Activated CD8-positive, alpha-beta memory T cell treated with anti-CD3 and anti-CD28 coated beads, Interleukin-2, amount 10 ng/mL, durations not matched to agents 7 days and 5 days (primary cell): ENCODE results near the gene ZNF224. TPM values are rescaled to one million over a fixed set of nuclear protein-coding genes. Genes with fewer than 3 reads are reported as not detected.

Source experiments
- ATAC-seq: fragments of 150-1000 bp; cut with Tn5 transposase; one replicate; pipeline ENCODE4 v1.10.0; 2021; ENCODE audit warnings: moderate library complexity
- CTCF ChIA-PET: fragments of 350-600 bp; sonication (Branson Sonifier 250); formaldehyde crosslinking; loops from one replicate; lab custom pipeline; 2021; ENCODE audit warnings: antibody characterized with exemption; lab: Charles Lee
- DNase-seq: peaks from one replicate; pipeline ENCODE4 v3.0.0-alpha.2; 2020
- H3K27ac Mint-ChIP-seq: one replicate; pipeline ENCODE4 v1.8.0; 2021; ENCODE audit warnings: mild to moderate bottlenecking, mixed read lengths
- H3K27me3 Mint-ChIP-seq: one replicate; pipeline ENCODE4 v1.8.0; 2021; ENCODE audit warnings: mixed read lengths
- H3K36me3 Mint-ChIP-seq: one replicate; pipeline ENCODE4 v1.8.0; 2021; ENCODE audit warnings: mild to moderate bottlenecking, mixed read lengths
- H3K4me1 Mint-ChIP-seq: one replicate; pipeline ENCODE4 v1.8.0; 2021; ENCODE audit warnings: mixed read lengths
- H3K4me3 Mint-ChIP-seq: one replicate; pipeline ENCODE4 v1.8.0; 2021; ENCODE audit warnings: mild to moderate bottlenecking, moderate library complexity, mixed read lengths
- H3K9me3 Mint-ChIP-seq: one replicate; pipeline ENCODE4 v1.8.0; 2022; ENCODE audit warnings: low read depth, mixed read lengths
- total RNA-seq, 2 experiments: library from RNA; stranded (reverse); gene quantifications; one replicate each; pipeline ENCODE4 v1.2.3, GENCODE V29; 2021

The ZNF224 gene
- total RNA-seq: 10 to 100 TPM; 28.7 to 32.6 TPM

DNA sequence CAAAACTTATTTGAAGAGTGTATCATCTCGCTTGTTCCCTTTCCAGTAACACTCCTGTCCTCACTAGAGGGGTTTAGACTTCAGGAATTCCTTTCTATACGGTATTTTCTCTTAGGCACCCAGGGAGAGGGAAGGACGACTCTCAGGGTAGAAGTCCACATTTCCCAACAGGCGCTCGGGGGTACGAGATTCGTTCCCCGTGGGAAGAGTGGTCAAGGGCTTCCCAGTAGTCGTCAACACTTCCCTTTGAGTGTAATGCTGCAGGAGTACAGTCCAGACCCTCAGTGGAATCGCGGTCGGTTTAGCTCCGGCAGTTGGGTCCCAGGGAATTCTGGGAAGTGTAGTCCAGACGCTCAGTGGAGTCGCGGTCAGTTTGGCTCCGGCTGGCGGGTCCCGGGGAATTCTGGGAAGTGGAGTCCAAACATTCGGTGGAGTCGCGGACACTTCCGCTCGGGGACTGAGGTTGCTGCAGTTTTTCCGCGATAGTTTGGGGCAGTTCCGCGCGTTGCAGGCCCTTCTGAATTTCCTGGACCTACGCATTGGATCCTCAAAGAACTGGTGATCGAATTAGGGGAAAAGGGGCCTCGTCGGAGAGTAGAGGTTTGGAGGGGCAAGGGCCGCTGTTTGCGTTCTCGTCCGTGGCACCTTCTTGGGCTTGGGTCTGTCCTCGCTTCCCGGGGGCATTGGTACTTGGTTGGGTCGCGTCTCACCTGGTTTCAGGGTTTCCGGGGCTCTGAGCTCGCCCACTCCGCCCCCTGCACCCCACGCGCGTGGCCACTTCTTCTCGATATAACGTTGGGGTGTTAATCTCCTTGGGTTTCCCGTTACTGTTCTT lies at the start of gene ZNF224:
Gene ZNF224, plus strand, starts transcription at position 431 of the 835 bp plus-strand sequence. CDS start 3,513 bp downstream, outside the sequence.
- H3K4me3 Mint-ChIP-seq: peak within 1 kb of the TSS; percentile 94
- H3K36me3 Mint-ChIP-seq: peaks cover 31% of the 10 kb centered on the region
- CTCF ChIA-PET: interaction anchor here (0.5 to 2.2 kb wide), 8 partner anchors 20 to 334 kb away, joined by 3 to 6 read pairs (median 3); partner anchors contain the start of genes ZNF221, ZNF284 and ZNF45
- H3K27me3 Mint-ChIP-seq: no peaks in the 10 kb centered on the region
- H3K4me1 Mint-ChIP-seq: peaks cover 12% of the 10 kb centered on the region
- peaks cover 7% of the 10 kb centered on the region for H3K9me3 Mint-ChIP-seq
- peak; percentile 84 for ATAC-seq
- peak; percentile 93 for DNase-seq
- H3K27ac Mint-ChIP-seq: peak within 1 kb of the TSS; percentile 90

DNA sequence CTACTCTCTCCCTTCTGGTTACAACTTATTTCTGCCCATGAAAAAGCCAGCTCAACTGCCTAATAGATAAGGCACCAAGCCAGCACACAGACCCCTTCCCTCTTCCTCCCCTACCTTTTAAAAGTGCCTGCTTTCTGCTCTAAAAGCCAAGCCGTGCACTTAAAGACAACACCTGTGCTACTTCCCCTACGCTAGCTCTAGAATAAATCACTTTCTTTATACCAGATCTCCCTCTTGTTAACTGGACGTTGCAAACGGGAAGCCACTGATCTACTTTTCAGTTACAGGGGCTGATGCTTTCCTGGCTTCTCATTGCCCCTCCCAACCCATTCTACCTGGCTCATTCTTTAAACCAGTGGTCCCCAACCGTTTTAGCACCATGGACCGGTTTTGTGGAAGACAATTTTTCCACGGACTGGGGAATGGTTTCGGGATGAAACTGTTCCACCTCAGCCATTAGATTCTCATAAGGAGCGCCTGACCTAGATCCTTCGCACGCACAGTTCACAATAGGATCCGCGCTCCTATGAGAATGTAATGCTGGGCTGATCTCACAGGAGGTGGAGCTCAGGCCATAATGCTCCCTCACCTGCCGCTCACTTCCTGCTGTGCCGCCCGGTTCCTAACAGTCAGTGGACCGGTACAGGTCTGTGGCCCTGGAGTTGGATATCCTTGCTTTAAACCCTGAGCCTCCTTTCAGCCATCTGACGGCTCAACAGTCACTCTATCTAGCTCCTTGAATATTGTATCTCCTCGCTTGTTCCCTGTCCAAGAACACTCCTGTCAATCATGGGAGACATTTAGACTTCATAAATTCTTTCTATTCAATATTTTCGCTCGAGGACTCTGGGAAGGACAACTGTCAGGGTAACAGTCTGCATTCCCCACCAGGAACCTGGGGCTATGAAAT lies 43.2 kb upstream of the ZNF224 start:
- peaks cover 18% of the 10 kb centered on the region for H3K36me3 Mint-ChIP-seq
- CTCF ChIA-PET: no interaction called here
- peaks cover 5% of the 10 kb centered on the region for H3K27me3 Mint-ChIP-seq
- H3K9me3 Mint-ChIP-seq: peaks cover 30% of the 10 kb centered on the region
- H3K4me3 Mint-ChIP-seq: peak overlapping the region; percentile 58
- ATAC-seq: peak; percentile 12
- H3K4me1 Mint-ChIP-seq: peaks cover 13% of the 10 kb centered on the region
- DNase-seq: no peak
- H3K27ac Mint-ChIP-seq: no peak overlapping the region

DNA sequence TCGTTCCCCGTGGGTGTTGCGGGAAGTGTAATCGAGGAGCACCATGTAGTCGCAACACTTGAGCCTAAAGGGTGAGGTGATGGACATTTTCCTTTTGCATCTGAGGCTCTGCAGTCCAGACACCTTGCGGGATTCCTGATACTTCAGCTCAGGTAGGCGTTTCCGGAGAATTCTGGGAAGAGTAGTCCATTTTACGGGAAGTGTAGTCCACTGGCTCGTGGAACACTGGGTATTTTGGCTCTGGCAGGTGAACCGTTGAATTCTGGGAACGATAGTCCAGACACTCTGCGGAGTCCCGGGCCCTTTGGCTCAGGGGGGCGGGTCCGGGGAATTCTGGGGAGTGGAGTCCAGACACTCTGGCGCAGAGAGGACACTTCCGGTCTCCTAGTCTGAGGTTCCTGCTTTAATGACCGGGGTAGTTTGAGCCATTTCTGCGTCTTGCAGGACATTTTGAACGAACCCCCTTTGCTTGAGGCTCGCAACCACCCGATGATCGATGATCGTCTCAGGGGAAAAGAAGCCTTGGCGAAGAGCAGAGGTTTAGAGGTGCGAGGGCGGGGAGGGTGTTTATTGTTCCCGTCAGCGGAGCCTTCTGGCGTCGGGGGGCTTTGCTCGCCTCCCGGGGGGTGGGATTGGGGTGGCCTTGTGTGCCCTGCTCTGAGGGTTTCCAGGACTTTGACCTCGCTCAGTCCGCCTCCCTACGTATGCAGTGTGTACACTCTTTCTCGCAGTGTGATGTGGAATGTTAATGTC lies 42.3 kb upstream of the ZNF224 start, which contains the start of gene ZNF223:
Gene ZNF223, plus strand, starts transcription at position 387 of the 753 bp plus-strand sequence. CDS start 3,141 bp downstream, outside the sequence.
- Mint-ChIP-seq H3K4me3 (peak within 1 kb of the TSS; percentile 58), H3K4me1 (peaks cover 13% of the 10 kb centered on the region), H3K9me3 (peaks cover 28% of the 10 kb centered on the region), H3K27ac (no peak within 1 kb of the TSS), H3K36me3 (peaks cover 19% of the 10 kb centered on the region), H3K27me3 (peaks cover 5% of the 10 kb centered on the region)
- CTCF ChIA-PET: no interaction called here
- DNase-seq (no peak), ATAC-seq (peak; percentile 20)

DNA sequence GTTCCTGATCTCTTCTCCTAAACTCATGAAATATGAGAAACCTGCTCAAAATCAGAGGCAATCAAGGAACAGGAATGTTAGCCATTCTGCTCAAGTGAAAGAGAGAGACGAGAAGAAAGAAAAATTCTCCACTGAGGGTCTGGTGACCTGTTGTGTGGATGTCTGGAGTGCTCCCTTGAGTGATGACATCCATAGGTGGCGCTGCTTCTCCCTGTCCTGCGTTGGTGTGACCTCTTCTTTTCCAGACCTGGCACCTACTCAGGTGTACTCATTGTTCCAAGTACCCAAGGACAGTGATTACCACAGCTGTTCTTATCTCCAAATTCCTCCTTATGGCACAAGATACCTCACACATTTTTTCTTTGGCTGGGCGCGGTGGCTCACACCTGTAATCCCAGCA lies 38.3 kb upstream of the ZNF224 start:
- Mint-ChIP-seq H3K27ac (no peak overlapping the region), H3K36me3 (peaks cover 18% of the 10 kb centered on the region), H3K9me3 (peaks cover 26% of the 10 kb centered on the region), H3K4me3 (no peak overlapping the region), H3K27me3 (peaks cover under 1% of the 10 kb centered on the region), H3K4me1 (peaks cover 12% of the 10 kb centered on the region)
- CTCF ChIA-PET: no interaction called here
- no peak for ATAC-seq
- no peak for DNase-seq

DNA sequence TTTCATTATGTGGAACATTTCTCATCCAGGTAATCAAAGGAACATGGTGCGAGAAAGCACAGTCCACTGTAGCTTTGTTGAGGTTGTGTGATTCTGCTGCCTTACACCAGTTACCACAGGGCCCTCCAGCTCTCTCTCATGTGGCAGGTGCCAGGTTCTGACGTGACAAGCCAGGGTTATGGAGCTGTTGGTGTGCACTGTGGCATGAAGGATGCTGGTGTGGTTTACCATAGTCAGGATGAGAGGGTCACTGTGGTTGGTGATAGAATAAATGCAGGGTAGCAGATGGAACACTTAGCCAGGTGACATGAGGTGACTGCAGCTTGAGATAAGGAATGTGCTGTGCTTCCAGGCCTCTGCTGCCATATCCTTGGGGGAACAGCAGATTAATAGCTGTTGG lies 34.9 kb upstream of the ZNF224 start:
- Mint-ChIP-seq H3K4me1 (no peaks in the 10 kb centered on the region), H3K36me3 (peaks cover 10% of the 10 kb centered on the region), H3K4me3 (no peak overlapping the region), H3K9me3 (peaks cover 20% of the 10 kb centered on the region), H3K27ac (no peak overlapping the region), H3K27me3 (no peaks in the 10 kb centered on the region)
- DNase-seq (no peak), ATAC-seq (no peak)
- CTCF ChIA-PET: no interaction called here

DNA sequence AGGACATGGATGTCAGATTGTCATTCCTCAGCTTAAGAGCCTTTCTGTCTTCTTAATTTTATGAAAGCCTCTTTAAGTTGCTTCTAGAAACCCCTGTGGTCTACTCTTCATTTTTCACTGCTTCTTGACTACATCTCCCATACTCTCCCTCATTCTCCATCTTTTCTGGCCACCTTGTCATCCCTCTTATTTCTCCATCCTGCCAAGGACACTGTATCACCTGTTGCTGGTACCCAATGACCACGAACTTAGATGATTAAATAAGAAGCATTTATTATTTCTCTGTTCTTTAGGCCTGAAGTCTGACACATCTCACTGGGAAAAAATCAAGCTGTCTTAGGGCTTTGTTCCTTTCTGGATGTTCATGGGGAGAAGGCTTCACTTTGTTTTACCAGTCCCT lies 33.1 kb upstream of the ZNF224 start:
- Mint-ChIP-seq H3K36me3 (peaks cover 7% of the 10 kb centered on the region), H3K4me3 (no peak overlapping the region), H3K27ac (no peak overlapping the region), H3K27me3 (no peaks in the 10 kb centered on the region), H3K9me3 (peaks cover 16% of the 10 kb centered on the region), H3K4me1 (no peaks in the 10 kb centered on the region)
- DNase-seq: no peak
- CTCF ChIA-PET: no interaction called here
- ATAC-seq: no peak

DNA sequence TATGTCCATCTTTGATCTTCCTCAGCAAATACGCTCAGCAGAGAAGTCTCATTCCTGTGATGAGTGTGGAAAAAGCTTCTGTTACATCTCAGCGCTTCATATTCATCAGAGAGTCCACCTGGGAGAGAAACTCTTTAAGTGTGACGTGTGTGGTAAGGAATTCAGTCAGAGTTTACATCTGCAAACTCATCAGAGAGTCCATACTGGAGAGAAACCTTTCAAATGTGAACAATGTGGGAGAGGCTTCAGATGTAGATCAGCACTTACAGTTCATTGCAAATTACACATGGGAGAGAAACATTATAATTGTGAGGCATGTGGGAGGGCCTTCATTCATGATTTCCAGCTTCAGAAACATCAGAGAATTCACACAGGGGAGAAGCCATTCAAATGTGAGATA lies 27.9 kb upstream of the ZNF224 start:
- Mint-ChIP-seq H3K27me3 (no peaks in the 10 kb centered on the region), H3K4me1 (peaks cover 4% of the 10 kb centered on the region), H3K36me3 (peaks cover 19% of the 10 kb centered on the region), H3K4me3 (no peak overlapping the region), H3K27ac (no peak overlapping the region), H3K9me3 (peaks cover 27% of the 10 kb centered on the region)
- ATAC-seq (no peak), DNase-seq (no peak)
- CTCF ChIA-PET: interaction anchor here (0.9 kb wide), 1 partner anchor 118 kb away, joined by 3 read pairs; no protein-coding TSS in a partner anchor

DNA sequence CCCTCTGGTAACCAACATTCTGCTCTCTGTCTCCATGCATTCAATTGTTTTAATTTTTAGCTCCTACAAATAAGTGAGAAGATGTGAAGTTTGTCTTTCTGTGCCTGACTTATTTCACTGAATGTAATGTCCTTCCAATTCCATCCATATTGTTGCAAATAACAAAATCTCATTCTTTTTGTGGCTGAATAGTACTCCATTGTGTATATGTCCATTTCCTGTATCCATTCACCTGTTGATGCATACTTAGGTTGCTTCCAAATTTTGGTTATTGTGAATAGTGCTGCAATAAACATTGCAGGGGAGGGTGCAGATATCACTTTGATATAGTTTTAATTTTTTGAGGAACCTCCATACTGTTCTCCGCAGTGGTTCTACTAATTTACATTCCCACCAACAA lies 24.7 kb upstream of the ZNF224 start:
- ATAC-seq (no peak), DNase-seq (no peak)
- Mint-ChIP-seq H3K4me3 (no peak overlapping the region), H3K9me3 (peaks cover 26% of the 10 kb centered on the region), H3K27me3 (no peaks in the 10 kb centered on the region), H3K36me3 (peaks cover 26% of the 10 kb centered on the region), H3K4me1 (peaks cover 24% of the 10 kb centered on the region), H3K27ac (no peak overlapping the region)
- CTCF ChIA-PET: no interaction called here

DNA sequence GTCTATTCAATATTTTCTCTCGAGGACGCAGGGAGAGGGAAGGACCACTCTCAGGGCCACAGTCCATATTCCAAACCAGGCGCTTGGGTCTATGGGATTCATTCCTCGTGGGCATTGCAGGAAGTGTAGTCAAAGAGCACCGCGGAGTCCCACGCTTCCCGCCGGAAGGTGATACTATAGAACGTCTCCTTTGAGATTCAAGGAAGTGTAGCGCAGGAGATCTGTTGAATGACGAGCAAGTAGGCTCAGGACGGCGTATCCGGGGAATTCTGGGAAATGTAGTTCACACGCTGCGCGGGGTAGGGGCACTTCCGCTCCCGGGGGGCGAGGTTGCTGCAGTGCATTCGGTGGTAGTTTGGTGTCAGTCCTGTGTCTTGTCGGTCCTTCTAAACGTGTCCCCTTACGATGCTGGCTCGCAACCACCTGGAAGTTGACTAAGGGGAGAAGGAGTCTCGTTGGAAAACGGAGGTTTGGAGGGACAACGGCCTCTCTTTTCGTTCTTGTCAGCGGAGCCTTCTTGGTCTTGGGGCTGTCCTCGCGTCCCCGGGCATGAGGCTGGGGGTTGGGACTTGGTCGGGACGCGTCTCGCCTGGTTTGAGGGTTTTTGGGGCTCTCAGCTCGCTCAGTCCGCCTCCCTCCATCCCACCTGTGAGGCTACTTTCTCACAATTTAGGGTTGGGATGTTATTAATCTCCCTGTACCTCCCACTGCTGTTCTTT lies 22.2 kb upstream of the ZNF224 start, which contains the start of gene ZNF284:
Gene ZNF284, plus strand, starts transcription at position 336 of the 719 bp plus-strand sequence. CDS start 4,231 bp downstream, outside the sequence.
- Mint-ChIP-seq H3K27ac (peak within 1 kb of the TSS; percentile 74), H3K9me3 (peaks cover 16% of the 10 kb centered on the region), H3K27me3 (no peaks in the 10 kb centered on the region), H3K36me3 (peaks cover 26% of the 10 kb centered on the region), H3K4me1 (peaks cover 24% of the 10 kb centered on the region), H3K4me3 (peak within 1 kb of the TSS; percentile 87)
- ATAC-seq (peak; percentile 99), DNase-seq (peak; percentile 87)
- CTCF ChIA-PET: interaction anchor here (0.9 to 1.6 kb wide), 3 partner anchors 14 to 144 kb away, joined by 3 to 4 read pairs (median 3); partner anchors contain the start of gene ZNF224

DNA sequence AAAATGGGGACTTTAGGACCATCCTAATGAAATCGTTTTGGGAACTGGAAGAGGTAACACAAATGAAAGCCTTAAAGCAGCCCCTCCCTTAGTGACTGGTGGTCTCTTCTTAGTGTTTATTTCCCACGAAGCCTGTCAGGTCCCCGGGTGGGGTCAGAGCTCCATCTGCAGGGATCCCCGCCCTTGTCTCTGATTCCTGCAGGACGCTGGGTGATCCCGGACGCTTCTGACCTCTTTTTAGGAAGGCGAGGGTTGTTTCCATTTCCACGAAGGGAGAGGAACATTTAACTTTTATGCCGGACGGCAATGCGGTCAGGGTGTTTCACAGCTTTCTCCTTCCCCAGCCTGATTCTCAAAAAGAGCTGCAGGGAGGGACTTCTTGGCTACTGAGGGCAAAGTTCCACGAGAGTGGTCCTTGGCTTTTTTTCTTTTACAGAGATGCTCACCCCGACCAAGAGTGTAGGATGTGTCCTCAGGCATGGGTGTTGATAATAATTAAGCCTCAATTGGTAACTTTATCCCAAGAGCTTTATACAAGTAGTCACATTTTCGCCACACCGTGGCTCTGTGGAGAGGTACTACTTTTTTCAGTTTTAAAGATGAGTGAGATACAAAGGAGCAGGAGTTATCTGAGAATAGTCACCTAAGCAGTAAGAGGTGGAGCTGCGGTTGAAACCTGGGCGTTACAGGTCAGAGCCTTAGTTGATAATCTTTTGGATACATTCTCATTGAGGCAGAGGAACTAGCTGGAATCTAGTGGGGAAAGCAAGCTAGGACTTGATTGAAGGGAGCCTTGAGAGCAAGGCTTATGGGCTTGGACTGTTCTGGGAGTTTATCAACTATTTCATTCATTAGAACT lies 21.4 kb upstream of the ZNF224 start:
- Mint-ChIP-seq H3K9me3 (peaks cover 15% of the 10 kb centered on the region), H3K27ac (peak overlapping the region; percentile 74), H3K27me3 (no peaks in the 10 kb centered on the region), H3K36me3 (peaks cover 32% of the 10 kb centered on the region), H3K4me3 (peak overlapping the region; percentile 87), H3K4me1 (peaks cover 24% of the 10 kb centered on the region)
- CTCF ChIA-PET: interaction anchor here (0.9 to 1.6 kb wide), 3 partner anchors 14 to 145 kb away, joined by 3 to 4 read pairs (median 3); partner anchors contain the start of gene ZNF224
- ATAC-seq (no peak), DNase-seq (no peak)

DNA sequence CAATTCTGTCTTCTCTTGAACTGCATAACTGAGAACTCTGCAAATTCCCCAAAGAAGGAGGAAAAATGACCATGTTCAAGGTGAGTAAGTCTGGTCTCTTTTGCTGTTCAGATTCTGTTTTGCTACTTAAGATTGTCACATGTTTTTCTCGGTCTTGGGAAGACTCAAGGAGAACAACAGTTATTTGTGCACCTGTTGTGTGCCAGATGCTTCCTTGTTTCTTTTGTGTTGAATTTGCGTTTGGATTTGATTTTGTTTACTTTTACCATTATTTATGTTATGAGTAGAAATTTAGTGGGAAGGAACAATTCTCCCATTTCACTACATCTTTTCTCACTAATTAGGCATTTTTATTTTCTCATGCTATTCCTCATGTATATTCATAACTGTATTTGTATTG lies 17.8 kb upstream of the ZNF224 start:
- H3K27me3 Mint-ChIP-seq: no peaks in the 10 kb centered on the region
- no peak for ATAC-seq
- peaks cover 5% of the 10 kb centered on the region for H3K9me3 Mint-ChIP-seq
- CTCF ChIA-PET: no interaction called here
- peaks cover 41% of the 10 kb centered on the region for H3K36me3 Mint-ChIP-seq
- no peak for DNase-seq
- H3K4me1 Mint-ChIP-seq: peaks cover 20% of the 10 kb centered on the region
- H3K27ac Mint-ChIP-seq: no peak overlapping the region
- H3K4me3 Mint-ChIP-seq: no peak overlapping the region
